HG02840 (cell line): ENCODE results near the gene ANO1.
"Not testable (repeated sequence)": the region's sequence is repeated elsewhere in the genome, so short reads cannot be mapped to it uniquely, and the experiment has no call there.

Source experiments
- ATAC-seq: cut with Tn5 transposase; IDR thresholded peaks from one replicate; pipeline ENCODE4 v1.9.1; 2021; ENCODE audit warnings: mild to moderate bottlenecking, moderate library complexity, moderate number of reproducible peaks; ENCODE audit not compliant: unreplicated experiment, low FRiP score

Gene ANO1

GRCh38 chr11:70203751-70204465 is 125.8 kb downstream of the ANO1 start:
- ATAC-seq = peak; percentile 1

DNA sequence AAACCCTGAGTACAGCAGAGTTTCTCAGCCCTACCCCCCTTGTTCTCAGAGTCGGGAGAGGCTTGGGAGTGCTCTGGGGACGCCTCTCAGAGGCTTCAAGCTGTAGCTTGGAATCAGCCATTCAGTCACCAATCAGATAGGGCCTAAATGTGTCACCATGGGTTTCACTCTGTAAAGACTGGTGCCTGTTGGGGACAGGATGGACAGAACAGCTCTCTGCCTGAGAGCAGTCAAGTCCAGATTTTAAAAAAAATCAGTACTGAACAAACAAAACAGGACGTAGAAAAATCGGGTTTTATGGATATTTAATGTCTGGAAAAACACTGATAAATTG is 126.3 kb downstream of the ANO1 start:
- ATAC-seq = no peak

GRCh38 chr11:70205049-70205725 is 127.1 kb downstream of the ANO1 start:
- ATAC-seq = no peak

DNA sequence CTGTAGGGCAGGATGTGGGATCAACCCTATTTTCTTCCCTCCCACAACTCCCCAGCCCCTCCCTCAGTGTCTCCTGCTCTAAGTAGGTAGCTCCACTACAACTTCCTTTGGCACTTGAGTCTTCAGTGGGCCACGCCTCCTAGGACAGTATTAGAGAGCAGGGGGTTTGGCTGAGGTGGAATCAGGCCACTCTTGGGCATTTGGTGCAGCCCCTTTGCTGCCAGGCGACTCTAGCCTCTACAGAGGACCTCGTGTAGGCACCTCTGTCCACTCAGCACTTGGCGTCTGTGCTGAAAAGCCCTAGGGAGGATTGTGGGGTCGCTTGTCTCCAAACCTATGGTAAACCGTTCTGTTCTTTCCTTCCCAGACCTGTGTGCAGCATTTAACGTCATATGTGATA is 127.6 kb downstream of the ANO1 start:
- ATAC-seq = no peak

- ATAC-seq = no peak
These were observed 128.3 kb downstream of the ANO1 start for GRCh38 chr11:70206226-70206981.

- no peak for ATAC-seq
These were observed 128.9 kb downstream of the ANO1 start for GRCh38 chr11:70206982-70207376.

GRCh38 chr11:70207531-70208131 is 129.5 kb downstream of the ANO1 start:
- ATAC-seq = no peak

DNA sequence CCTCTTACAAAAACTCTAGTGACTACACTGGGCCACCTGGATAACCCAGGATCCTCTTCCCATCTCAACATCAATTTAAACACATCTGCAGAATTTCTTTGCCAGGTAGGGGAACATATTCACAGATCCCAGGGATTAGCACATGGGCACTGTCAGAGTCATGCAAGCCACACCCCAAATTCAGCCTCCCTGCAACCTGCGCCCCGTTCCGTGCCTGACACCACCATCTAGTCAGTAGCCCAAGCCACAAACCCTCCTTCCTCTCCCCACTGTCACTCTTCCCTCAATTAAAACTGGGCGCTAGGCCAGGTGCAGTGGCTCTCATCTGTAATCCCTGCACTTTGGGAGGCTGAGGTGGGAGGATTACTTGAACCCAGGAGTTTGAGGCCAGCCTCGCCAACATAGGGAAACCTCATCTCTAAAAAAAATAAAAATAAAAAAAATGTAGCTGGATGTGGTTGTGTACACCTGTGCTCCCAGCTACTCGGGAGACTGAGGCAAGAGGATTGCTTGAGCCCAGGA is 131.3 kb downstream of the ANO1 start:
- ATAC-seq = no peak

DNA sequence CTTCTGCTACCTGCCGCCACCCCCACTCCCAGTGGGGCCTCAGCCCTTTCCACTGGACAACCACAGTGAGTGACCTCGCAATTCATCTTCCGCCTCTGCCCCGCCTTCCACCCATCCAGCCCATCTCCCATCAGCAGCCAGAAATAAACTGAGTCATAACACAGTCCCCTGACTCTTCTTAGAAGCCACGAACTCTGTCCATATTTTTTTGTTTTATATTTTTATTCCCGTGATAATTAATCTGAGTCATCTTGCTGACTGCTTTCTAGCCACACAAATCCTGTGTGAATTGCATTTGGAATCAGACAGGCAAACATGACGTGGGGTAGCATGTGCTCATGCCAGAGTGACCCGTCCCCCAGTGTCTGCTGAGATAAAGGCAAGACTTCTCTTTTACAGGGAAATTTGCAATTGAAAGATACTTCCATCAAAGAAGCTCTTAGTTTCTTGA is 132.0 kb downstream of the ANO1 start:
- ATAC-seq = no peak

GRCh38 chr11:70210530-70210929 is 132.4 kb downstream of the ANO1 start:
- ATAC-seq = no peak

- no peak for ATAC-seq
These were observed 134.2 kb downstream of the ANO1 start for GRCh38 chr11:70212227-70212811.

GRCh38 chr11:70217388-70217787 is 139.3 kb downstream of the ANO1 start:
- ATAC-seq = not testable (repeated sequence)

- not testable (repeated sequence) for ATAC-seq
These were observed 140.0 kb downstream of the ANO1 start for GRCh38 chr11:70218076-70218475.

DNA sequence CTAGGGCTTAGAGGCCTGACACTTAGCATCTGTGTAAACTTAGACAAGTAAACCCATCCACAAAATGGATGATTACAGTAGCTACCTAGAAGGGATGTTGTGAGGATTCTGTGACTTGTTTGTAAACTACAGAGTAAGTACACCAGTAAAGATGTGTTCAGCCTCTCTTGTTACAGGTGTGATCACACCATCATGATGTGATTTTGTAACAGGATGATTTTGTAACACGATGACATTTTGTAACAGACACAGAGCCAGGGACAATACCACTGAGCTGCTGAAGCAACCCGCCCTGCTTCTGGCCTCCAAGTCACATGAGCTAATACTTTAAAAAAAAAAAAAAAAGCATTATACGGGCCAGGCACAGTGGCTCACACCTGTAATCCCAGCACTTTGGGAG is 142.0 kb downstream of the ANO1 start:
- ATAC-seq = no peak

GRCh38 chr11:70220920-70221319 is 142.8 kb downstream of the ANO1 start:
- no peak for ATAC-seq

DNA sequence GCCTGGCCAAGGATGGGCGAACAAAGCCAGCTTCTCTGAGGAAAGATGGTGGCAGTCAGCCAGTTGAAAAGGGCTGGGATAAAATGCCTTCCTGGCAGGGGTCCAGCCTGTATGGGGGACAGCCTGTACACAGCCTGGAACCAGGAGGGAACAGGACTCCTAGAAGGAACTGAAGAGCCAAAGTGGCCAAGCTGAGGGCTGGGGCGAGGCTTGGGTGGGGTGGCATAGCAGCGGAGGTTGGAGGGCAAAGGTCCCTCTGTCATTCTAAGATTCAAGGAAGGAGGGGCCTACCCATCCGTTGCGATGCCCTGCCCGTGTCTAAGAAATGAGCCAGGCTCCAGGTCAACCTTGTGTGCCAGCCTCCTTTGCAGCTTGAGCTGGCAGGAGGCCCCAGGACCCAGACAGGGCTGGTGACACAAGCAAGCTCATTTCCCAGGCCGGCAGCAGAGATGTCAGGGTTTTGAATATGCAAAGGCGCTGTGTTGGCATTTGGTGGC is 147.6 kb downstream of the ANO1 start:
- ATAC-seq = no peak

- no peak for ATAC-seq
These were observed 148.1 kb downstream of the ANO1 start for GRCh38 chr11:70226183-70226582.

DNA sequence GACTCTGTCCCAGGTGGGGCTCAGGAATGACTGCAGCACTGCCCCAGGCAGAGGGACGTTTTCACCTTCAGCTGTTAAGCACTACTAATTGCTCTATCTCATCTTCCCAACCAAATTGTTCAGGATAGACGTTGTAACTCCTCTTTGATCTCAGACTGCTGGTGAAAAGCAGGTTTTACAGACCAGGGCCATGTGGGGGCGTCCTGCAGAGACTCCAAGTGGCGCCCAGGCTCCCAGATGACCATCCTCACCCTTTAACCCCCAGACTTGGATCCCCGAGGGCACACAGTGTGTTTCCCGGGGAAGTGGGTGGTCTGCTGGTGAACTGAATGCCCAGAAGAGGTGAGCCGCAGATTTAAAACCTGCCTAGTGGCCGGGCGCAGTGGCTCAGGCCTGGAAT is 148.8 kb downstream of the ANO1 start:
- no peak for ATAC-seq

- no peak for ATAC-seq
These were observed 151.6 kb downstream of the ANO1 start for GRCh38 chr11:70229737-70230136.

DNA sequence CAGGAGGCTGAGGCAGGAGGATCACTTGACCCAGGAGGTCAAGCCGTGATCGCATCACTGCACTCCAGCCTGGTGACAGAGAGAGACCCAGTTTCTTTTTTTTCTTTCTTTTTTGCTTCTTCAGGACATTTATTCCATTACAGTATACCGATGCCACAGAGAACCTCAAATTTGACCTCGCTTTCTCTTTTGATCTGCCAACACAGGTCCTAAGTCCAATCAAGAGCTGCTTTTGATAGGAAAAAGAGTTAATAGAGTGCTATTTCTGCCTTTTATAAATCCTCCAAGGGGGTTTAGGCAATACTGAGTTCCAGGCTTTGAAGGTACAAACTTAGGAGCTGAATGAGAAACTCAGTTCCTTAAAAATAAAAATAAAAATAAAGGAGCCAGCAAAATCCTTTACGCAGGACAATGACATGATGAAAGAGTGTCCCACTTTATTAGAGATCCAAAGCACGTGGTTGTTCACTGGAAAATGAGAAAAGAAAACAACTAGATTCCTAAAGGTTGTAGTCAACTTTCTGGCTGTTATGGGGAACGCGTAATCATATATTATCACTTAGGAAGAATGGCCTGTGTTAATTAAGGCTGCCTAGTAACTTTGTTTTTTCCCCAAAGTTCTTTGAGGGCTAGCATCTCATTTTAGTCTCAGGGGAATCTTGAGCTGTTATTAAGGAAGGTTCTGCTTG is 152.2 kb downstream of the ANO1 start:
- no peak for ATAC-seq
